Measurements from ENCODE around the gene PTGR3.

The PTGR3 gene

DNA sequence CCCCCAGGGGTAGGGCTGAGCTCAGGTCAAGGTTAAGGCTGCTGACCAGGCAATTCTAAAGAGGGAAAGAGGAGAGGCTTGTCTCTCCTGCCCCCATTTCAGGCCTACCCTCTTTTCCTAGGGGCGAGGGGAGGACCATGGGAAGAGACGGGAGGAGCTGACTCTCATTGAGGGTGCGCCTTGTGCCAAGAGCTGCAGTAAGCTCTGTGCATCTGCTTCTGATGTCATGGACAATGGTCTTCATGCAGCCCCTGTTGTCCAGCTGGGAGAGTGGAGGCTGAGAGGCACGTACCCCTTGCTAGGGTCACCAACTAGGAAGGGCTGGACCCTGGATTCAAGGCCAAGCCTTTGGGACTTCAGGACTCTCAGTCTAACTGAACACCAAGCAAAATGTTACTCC, 45.2 kb downstream of the PTGR3 start:
- DNase-seq: no peak
- no peaks in the 10 kb centered on the region for H3K36me3 Mint-ChIP-seq (ENCODE audit: low read depth)
- H3K9me3 Mint-ChIP-seq: peaks cover 3% of the 10 kb centered on the region
- peaks cover 22% of the 10 kb centered on the region for H3K4me1 Mint-ChIP-seq
- TF ChIP-seq, protein P1, sequence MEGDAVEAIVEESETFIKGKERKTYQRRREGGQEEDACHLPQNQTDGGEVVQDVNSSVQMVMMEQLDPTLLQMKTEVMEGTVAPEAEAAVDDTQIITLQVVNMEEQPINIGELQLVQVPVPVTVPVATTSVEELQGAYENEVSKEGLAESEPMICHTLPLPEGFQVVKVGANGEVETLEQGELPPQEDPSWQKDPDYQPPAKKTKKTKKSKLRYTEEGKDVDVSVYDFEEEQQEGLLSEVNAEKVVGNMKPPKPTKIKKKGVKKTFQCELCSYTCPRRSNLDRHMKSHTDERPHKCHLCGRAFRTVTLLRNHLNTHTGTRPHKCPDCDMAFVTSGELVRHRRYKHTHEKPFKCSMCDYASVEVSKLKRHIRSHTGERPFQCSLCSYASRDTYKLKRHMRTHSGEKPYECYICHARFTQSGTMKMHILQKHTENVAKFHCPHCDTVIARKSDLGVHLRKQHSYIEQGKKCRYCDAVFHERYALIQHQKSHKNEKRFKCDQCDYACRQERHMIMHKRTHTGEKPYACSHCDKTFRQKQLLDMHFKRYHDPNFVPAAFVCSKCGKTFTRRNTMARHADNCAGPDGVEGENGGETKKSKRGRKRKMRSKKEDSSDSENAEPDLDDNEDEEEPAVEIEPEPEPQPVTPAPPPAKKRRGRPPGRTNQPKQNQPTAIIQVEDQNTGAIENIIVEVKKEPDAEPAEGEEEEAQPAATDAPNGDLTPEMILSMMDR (IDR thresholded peaks at IDR 0.05): no peak
- no peak overlapping the region for H3K4me3 Mint-ChIP-seq
- peaks cover 23% of the 10 kb centered on the region for H3K27me3 Mint-ChIP-seq (ENCODE audit: low read depth, poor library complexity)
- H3K27ac Mint-ChIP-seq: no peak overlapping the region

DNA sequence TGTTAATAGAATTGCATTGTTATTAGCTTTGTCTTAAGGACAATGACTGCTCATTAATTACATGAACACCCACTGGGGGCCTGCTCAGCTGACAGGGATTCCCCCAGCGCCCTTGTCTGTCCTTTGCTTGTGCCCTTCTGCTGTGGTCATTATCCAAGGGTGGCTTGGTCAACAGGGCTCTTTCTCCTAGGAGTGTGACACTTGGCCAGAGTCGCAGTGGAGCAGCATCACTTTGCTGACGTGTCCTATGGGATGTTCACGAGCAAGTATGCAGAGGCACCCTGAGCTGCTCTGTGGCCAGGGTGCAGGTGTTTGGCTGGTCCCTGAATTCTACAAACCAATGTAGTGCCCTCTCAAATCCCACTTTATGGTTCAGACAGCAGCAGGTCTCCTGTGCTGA, 46.0 kb downstream of the PTGR3 start:
- H3K4me1 Mint-ChIP-seq: peaks cover 23% of the 10 kb centered on the region
- H3K4me3 Mint-ChIP-seq: no peak overlapping the region
- no peaks in the 10 kb centered on the region for H3K36me3 Mint-ChIP-seq (ENCODE audit: low read depth)
- H3K27ac Mint-ChIP-seq: no peak overlapping the region
- peaks cover 24% of the 10 kb centered on the region for H3K27me3 Mint-ChIP-seq (ENCODE audit: low read depth, poor library complexity)
- TF ChIP-seq, protein P1 (IDR thresholded peaks at IDR 0.05): no peak
- no peak for DNase-seq
- peaks cover 3% of the 10 kb centered on the region for H3K9me3 Mint-ChIP-seq

DNA sequence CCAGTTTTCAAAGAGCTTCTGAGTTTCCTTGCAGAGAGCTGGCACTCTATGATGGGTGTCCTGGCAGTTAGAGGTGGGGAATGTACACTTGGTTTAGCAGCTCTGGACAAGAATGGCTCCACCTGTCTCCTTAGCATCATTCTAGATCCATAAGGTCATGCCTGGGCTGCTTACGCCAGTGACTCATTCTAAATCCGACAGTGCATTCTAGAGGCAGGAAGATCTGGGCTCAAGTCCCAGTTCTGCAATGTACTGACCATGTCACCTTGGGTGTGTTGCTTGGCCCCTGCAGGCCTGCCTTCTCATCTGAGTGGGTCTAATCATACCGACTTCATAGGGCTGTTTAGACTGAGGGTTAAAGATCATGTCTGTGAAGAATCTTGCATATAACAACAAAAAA, 46.5 kb downstream of the PTGR3 start:
- H3K27me3 Mint-ChIP-seq (ENCODE audit: low read depth, poor library complexity): peaks cover 24% of the 10 kb centered on the region
- H3K4me1 Mint-ChIP-seq: peaks cover 25% of the 10 kb centered on the region
- peaks cover 3% of the 10 kb centered on the region for H3K9me3 Mint-ChIP-seq
- H3K4me3 Mint-ChIP-seq: no peak overlapping the region
- no peaks in the 10 kb centered on the region for H3K36me3 Mint-ChIP-seq (ENCODE audit: low read depth)
- DNase-seq: no peak
- TF ChIP-seq, protein P1 (IDR thresholded peaks at IDR 0.05): no peak
- no peak overlapping the region for H3K27ac Mint-ChIP-seq

DNA sequence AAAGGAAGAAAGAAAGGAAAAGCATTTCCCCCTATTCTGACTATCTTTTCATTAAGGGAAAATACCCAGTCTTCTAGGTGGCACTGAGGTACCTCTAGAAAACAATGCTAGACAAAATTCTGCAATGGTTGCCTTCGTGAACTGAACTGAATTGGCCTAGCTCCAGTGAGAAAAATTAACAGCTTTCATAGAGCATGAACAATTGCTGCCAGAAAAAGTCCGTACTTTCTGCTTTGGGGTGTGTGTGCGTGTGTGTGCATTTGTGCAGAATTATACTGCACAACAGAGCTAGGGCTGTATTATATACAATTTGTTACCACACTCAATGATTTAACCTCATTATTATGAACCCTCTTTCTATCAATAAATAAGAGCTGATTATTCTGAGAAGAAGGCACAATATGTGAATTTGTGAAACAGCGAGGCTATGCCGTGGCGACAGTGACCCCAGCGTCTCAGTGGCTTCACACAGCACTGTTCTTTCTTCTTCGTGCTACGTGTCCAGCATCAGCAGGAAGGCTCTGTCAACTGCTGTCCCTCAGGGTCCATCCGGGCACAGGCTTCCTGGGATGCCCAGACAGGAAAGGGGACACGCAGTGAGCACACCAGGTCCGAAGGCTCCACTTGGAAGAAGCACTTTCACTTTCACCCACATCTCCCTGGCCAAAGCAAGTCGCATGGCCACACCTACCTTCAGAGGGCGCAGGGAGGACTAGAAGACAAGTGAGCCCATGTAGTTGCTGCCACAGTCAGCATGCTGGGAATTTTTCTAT, 47.5 kb downstream of the PTGR3 start:
- Mint-ChIP-seq H3K27me3 (ENCODE audit: low read depth, poor library complexity) (peaks cover 14% of the 10 kb centered on the region), H3K27ac (no peak overlapping the region), H3K9me3 (peaks cover 3% of the 10 kb centered on the region), H3K4me3 (no peak overlapping the region), H3K36me3 (ENCODE audit: low read depth) (no peaks in the 10 kb centered on the region), H3K4me1 (peaks cover 29% of the 10 kb centered on the region)
- DNase-seq: no peak
- TF ChIP-seq, protein P1 (IDR thresholded peaks at IDR 0.05): no peak

DNA sequence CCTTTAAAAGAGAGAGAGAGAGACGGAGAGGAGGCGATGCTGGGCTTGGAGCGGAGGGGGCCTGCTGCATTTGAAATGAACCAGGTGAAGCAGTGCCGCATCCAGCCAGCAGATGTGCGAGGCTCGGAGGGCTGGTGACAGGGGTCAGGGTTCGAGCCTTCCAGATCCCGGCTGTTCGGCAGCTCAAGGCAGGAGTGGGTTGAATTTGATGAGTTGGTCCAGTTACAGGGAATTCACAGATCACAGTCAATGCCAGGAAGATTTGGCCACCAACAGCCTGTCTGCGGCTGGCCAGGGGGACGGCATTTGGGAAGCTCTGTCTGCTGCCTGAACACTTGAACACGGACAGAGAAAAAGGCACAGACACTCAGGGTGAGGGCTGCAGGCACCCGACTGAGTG, 48.6 kb downstream of the PTGR3 start:
- Mint-ChIP-seq H3K9me3 (peaks cover 12% of the 10 kb centered on the region), H3K27ac (no peak overlapping the region), H3K4me3 (no peak overlapping the region), H3K27me3 (ENCODE audit: low read depth, poor library complexity) (peaks cover 13% of the 10 kb centered on the region), H3K36me3 (ENCODE audit: low read depth) (peaks cover 10% of the 10 kb centered on the region), H3K4me1 (peaks cover 29% of the 10 kb centered on the region)
- no peak for DNase-seq
- TF ChIP-seq, protein P1 (IDR thresholded peaks at IDR 0.05): no peak

All from nephron progenitor cell (in vitro differentiated cells).